Small intestine (tissue), 7 donors: ENCODE data around the gene TCP10L. TPM values are rescaled to one million over a fixed set of nuclear protein-coding genes. Genes with fewer than 3 reads are reported as not detected.

Experiments
- DNase-seq, 2 donors: peaks; one replicate each; pipeline versions ENCODE4 v3.0.0 to v3.0.0-alpha.2; 2013
- FAIRE-seq: peaks from 2 replicates; lab custom pipeline; 2012; peaks lifted over from hg19 to GRCh38; lab: Jason Lieb, UNC
- H3K27ac ChIP-seq, 3 donors: one replicate each; pipeline ENCODE4 v1.5.1; 2013; ENCODE audit warnings: low read length in 2 of 3, mild to moderate bottlenecking in 2 of 3, control low read depth in 1 of 3, inconsistent platforms in 1 of 3, low read depth in 1 of 3, moderate library complexity in 1 of 3
- H3K27me3 ChIP-seq, 3 donors: one replicate each; pipeline ENCODE4 v1.6.1; 2013; ENCODE audit warnings: low read length in 3 of 3, inconsistent platforms in 1 of 3; ENCODE audit not compliant: control insufficient read depth in 3 of 3, insufficient read depth in 3 of 3
- H3K36me3 ChIP-seq, 3 donors: one replicate each; pipeline ENCODE4 v1.6.1; 2013; ENCODE audit warnings: low read length in 3 of 3, inconsistent platforms in 1 of 3, low read depth in 1 of 3, mild to moderate bottlenecking in 1 of 3, moderate library complexity in 1 of 3; ENCODE audit not compliant: control insufficient read depth in 3 of 3, insufficient read depth in 2 of 3
- H3K4me1 ChIP-seq, 3 donors: one replicate each; pipeline ENCODE4 v1.6.1; 2013; ENCODE audit warnings: low read length in 2 of 3, inconsistent platforms in 1 of 3, low read depth in 1 of 3, mild to moderate bottlenecking in 1 of 3, moderate library complexity in 1 of 3; ENCODE audit not compliant: control insufficient read depth in 3 of 3, insufficient read depth in 2 of 3
- H3K4me3 ChIP-seq, 3 donors: one replicate each; pipeline ENCODE4 v1.5.1; 2013; ENCODE audit warnings: low read length in 3 of 3, control low read depth in 1 of 3, inconsistent platforms in 1 of 3, low read depth in 1 of 3, mild to moderate bottlenecking in 1 of 3, moderate library complexity in 1 of 3
- H3K9me3 ChIP-seq, 2 donors: one replicate each; pipeline ENCODE4 v1.6.1; 2013; ENCODE audit warnings: low read depth in 1 of 2, low read length in 1 of 2; ENCODE audit not compliant: control insufficient read depth in 2 of 2, insufficient read depth in 1 of 2
- WGBS, 3 donors: extraction: QIAGEN DNeasy Blood & Tissue Kit; methylation state at CpG; one replicate each; pipeline ENCODE4 v1.1.7; 2013; 5-methylcytosine and 5-hydroxymethylcytosine counted together
- polyA plus RNA-seq, 4 donors: library from polyadenylated mRNA; stranded (reverse) in 3 of 4; unstranded in 1 of 4; fragments of 200-250 nt in 3 of 4; fragments of 120-200 nt in 1 of 4; gene quantifications; one replicate each; pipeline versions ENCODE4 v1.2.1 to v1.2.3, GENCODE V29; 2013
- donor health status: healthy with polysubstance abuse.
- donor health status: control.
- donor health status: control.
- donor health status: Bipolar disorder and iron deficiency.
- donor health status: healthy.

Gene TCP10L
- polyA plus RNA-seq, 4 donors, result 0.30 to 0.36 TPM; not detected in 2

DNA sequence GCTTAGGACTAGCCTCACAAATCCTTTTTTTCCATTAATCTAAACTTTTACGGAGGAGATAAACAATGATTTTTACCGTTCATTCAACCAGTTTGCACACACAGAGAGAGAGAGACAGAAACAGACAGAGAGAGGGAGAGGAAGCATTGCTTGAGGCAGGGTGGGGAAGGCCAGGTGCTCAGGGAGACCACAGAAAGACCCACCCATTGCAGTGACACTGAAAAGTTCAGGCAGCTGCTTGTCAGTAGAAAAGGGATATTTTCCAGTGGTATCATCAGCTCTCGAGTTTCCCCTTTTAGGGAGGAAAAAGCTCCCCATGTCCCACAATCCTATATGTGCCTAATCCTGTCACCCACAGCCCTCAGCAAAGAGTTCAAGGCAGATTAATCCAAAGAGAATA, 27.2 kb downstream of the TCP10L start:
- Histone ChIP-seq H3K4me1 (no peaks in the 10 kb centered on the region), H3K27ac (no peak overlapping the region), H3K27me3 (no peaks in the 10 kb centered on the region), H3K9me3 (no peaks in the 10 kb centered on the region), H3K4me3 (no peak overlapping the region), H3K36me3 (no peaks in the 10 kb centered on the region)
- DNase-seq (no peak), FAIRE-seq (no peak)
- 68 to 86% (median 79%) methylated on average over 3 of the region's 3 CpGs for WGBS, 3 donors

DNA sequence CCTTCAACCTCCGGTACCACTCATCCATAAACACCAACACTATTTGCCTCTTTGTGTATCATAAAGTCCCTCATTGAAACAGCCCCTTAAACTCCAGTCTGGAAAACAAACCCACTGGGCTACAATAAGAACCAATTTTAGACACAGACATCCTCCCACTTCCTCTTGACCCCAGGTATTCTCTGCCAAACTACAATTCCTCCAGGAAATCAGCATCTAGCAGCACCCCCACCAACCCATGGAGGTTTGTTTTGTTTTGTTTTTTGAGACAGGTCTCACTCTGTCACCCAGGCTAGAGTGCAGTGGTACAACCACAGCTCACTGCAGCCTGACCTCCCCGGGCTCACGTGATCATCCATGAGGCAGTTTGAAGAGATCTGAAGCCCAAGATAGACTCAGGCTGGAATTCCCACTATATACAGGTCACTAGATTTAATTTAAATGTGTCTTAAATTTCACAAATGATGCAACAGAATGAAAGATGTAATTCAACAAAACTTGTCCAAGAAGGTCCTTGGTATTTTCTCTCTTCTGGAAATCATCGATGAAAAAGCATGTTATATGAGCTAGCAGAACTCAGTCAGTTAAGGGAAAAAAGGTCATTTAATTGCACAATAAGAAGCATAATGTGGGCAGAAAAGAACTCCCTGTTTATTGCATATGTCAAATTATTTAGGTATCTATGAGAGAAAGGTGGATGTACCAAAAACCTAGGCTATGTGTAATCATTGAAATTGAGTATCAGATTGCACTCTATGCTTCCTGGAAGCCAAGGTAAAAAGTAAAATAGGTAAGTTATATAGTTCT, 30.3 kb downstream of the TCP10L start:
- Histone ChIP-seq H3K4me3 (no peak overlapping the region), H3K27me3 (no peaks in the 10 kb centered on the region), H3K4me1 (no peaks in the 10 kb centered on the region), H3K9me3 (no peaks in the 10 kb centered on the region), H3K36me3 (no peaks in the 10 kb centered on the region), H3K27ac (no peak overlapping the region)
- FAIRE-seq, result no peak
- 88 to 96% (median 89%) methylated on average over 4 of the region's 4 CpGs for WGBS, 3 donors
- no peak for DNase-seq

DNA sequence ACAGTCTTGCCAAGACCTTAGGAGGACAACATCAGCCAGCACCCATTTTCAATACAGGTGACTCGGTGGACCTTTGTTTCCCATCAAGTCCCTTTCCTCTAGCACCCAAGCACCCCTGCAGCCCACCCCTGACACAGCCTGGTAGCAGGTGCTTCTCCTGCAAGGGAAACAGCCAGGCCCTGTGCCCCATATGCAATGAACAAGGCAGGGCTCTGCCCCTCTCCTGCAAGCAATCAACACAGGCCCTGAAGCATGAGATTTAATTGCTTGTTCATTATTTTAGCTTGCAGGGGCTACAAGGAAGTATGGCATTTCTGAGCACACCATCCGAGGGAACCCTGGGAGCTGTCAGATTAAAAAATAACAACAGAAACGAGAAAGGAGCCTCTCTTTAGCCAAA, 35.4 kb downstream of the TCP10L start:
- 77 to 79% (median 78%) methylated on average over 3 of the region's 3 CpGs for WGBS, 3 donors
- no peaks in the 10 kb centered on the region for H3K4me1 ChIP-seq
- H3K36me3 ChIP-seq, result no peaks in the 10 kb centered on the region
- FAIRE-seq, result no peak
- no peaks in the 10 kb centered on the region for H3K9me3 ChIP-seq
- no peak overlapping the region for H3K4me3 ChIP-seq
- no peaks in the 10 kb centered on the region for H3K27me3 ChIP-seq
- DNase-seq, result no peak
- H3K27ac ChIP-seq, result no peak overlapping the region

DNA sequence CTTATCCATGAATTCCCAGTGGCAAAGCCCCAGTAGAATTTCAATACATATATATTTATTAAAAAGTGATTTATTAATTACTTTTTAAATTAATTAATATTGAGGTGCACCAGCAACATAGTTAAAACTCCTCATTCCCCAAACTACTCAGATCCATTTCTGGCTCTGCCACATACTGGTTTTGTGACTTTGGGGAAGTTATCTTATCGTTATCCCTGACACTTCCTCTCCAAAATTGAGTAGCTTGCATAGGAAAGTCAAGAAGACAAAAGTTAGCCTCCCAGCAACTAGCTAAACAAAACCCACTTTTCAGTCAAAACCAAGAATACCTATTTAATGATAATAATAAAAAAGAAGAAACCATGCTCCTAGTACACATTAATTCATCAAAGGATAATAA, 35.9 kb downstream of the TCP10L start:
- 52 to 76% (median 57%) methylated on average over 1 of the region's 1 CpG for WGBS, 3 donors
- Histone ChIP-seq H3K27ac (no peak overlapping the region), H3K4me3 (no peak overlapping the region), H3K9me3 (no peaks in the 10 kb centered on the region), H3K36me3 (no peaks in the 10 kb centered on the region), H3K4me1 (no peaks in the 10 kb centered on the region), H3K27me3 (no peaks in the 10 kb centered on the region)
- no peak for FAIRE-seq
- DNase-seq, result no peak

DNA sequence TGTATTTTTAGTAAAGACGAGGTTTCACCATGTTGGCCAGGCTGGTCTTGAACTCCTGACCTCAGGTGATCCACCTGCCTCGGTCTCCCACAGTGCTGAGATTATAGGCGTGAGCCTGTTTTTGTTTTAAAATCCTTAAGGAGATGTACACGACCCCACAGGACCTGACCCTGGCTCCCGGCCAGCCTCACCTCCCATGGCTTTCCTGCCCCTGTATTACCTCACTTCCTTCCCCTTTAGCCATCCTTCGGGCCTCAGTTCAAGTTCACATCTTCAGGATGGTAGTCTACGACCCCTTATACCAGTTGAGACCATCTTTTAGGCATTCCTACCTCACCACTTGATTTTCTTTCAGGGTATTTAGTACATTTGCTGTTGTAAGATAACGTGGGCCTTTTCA, 36.3 kb downstream of the TCP10L start:
- Histone ChIP-seq H3K27ac (no peak overlapping the region), H3K9me3 (no peaks in the 10 kb centered on the region), H3K36me3 (no peaks in the 10 kb centered on the region), H3K27me3 (no peaks in the 10 kb centered on the region), H3K4me3 (no peak overlapping the region), H3K4me1 (no peaks in the 10 kb centered on the region)
- 78 to 84% (median 79%) methylated on average over 8 of the region's 8 CpGs for WGBS, 3 donors
- FAIRE-seq (no peak), DNase-seq (no peak)

DNA sequence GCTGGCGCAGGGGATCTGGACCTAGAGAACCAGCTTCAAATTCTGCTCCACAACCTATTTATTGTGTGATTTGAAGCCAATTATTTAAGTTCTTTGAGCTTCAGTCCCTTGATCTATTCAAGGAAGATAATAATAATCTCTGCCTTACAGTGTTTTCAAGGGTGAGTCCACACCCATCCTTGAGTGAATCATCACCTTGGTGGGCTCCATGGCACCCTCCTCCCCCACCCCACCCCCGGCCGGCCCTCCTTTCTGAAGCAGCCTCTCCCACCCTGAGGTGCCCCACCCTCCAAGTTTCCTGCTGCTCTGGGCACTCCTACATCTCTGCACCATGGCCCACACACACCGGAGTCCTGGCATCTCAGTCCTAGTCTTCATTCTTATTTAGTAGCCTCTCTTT, 38.3 kb downstream of the TCP10L start:
- FAIRE-seq (no peak), DNase-seq (no peak)
- Histone ChIP-seq H3K9me3 (no peaks in the 10 kb centered on the region), H3K4me3 (no peak overlapping the region), H3K4me1 (no peaks in the 10 kb centered on the region), H3K27me3 (no peaks in the 10 kb centered on the region), H3K27ac (no peak overlapping the region), H3K36me3 (no peaks in the 10 kb centered on the region)
- WGBS, 3 donors, result 83 to 87% (median 86%) methylated on average over 4 of the region's 4 CpGs

DNA sequence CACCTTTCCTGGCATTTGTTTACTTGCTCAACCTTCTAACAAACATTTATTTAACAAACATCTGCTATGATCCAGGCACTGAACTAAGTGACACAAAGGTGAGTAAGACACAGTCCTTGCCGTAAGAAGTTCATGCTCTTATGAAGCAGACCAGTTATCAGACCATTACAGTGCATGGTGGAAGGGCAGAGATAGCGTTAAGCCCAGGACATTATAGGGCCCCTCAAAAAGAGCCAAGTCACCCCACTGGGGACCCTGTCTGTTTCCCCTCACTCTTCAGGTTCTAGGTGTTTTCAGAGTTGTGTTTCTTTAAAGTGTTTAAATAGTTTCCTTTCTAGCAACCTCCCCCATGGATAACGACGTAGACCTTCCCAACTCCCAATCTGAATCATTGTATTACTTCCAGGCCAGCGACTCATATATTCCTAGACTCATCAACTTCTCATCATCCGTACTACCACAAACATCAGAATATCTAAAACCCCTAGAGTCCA, 39.3 kb downstream of the TCP10L start:
- Histone ChIP-seq H3K27ac (no peak overlapping the region), H3K4me1 (no peaks in the 10 kb centered on the region), H3K27me3 (no peaks in the 10 kb centered on the region), H3K9me3 (no peaks in the 10 kb centered on the region), H3K36me3 (no peaks in the 10 kb centered on the region), H3K4me3 (no peak overlapping the region)
- DNase-seq (no peak), FAIRE-seq (no peak)
- 77 to 93% (median 91%) methylated on average over 6 of the region's 6 CpGs for WGBS, 3 donors

DNA sequence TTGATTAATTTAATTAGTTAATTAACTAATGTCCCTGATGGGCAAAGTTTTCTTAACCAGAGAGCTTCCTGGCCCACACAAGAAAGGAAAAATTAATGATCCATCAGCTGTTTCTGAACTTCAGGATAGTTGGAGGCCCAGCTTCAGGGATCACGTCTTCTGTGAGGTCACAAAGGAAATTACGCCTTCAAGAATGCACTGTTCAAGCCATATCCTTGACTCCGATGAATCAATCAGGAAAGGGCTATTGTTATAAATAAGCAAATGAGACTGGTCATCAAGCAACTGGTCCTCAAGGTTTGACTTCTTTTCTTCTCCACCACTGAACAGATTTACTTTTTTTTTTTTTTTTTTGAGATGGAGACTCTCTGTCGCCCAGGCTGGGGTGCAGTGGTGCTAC, 40.6 kb downstream of the TCP10L start:
- Histone ChIP-seq H3K36me3 (no peaks in the 10 kb centered on the region), H3K9me3 (no peaks in the 10 kb centered on the region), H3K27me3 (no peaks in the 10 kb centered on the region), H3K4me3 (no peak overlapping the region), H3K27ac (no peak overlapping the region), H3K4me1 (no peaks in the 10 kb centered on the region)
- DNase-seq, result no peak
- WGBS, 3 donors, result 87 to 92% (median 90%) methylated on average over 4 of the region's 4 CpGs
- no peak for FAIRE-seq

DNA sequence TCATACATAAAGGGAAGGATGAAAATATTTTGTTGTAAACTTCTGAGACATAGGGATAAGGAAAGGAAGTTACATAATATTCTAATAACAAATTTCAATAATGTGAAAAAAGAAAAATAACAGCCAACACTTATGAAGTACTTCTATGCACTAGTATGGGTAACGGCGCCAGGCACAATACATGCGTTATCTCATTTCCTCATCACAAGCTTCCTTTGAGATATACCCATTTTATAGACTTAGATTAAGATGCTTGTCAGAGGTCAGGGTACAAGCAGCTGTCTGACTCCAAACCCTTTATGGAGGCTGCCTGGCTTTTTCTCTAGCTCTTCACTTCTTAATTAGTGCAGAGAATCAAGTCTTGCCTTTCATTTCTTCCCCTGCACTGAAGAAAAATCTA, 41.3 kb downstream of the TCP10L start:
- no peak for FAIRE-seq
- WGBS, 3 donors, result 80 to 85% (median 80%) methylated on average over 3 of the region's 3 CpGs
- H3K9me3 ChIP-seq, result no peaks in the 10 kb centered on the region

More for the DNA sequence above, 41.3 kb downstream of the TCP10L start:
- H3K27me3 ChIP-seq, result no peaks in the 10 kb centered on the region
- H3K27ac ChIP-seq, result no peak overlapping the region
- DNase-seq, result no peak
- no peaks in the 10 kb centered on the region for H3K36me3 ChIP-seq
- no peaks in the 10 kb centered on the region for H3K4me1 ChIP-seq
- no peak overlapping the region for H3K4me3 ChIP-seq
